Left cardiac atrium (tissue), 4 donors: Measurements from ENCODE around the gene EPS8L3. TPM values are rescaled to one million over a fixed set of nuclear protein-coding genes. Genes with fewer than 3 reads are reported as not detected.
"Not testable (repeated sequence)": the region's sequence is repeated elsewhere in the genome, so short reads cannot be mapped to it uniquely, and the experiment has no call there.

Source experiments
- ATAC-seq, 2 donors: fragments of 200-7000 bp; cut with Tn5 transposase; one replicate each; pipeline ENCODE4 v1.9.1; 2020; ENCODE audit warnings: mild to moderate bottlenecking in 2 of 2, moderate library complexity in 2 of 2
- DNase-seq: peaks from one replicate; pipeline ENCODE4 v3.0.0-alpha.2; 2020
- intact Hi-C, 2 donors: fragments of 100-400 bp; cut with DNase I; formaldehyde crosslinking; loops; one replicate each; pipeline versions ENCODE4 v1.14.1 to v1.15.1; 2022 to 2023
- total RNA-seq, 2 donors: library from RNA; stranded (reverse); fragmentation: NEBNext Ultra II Directional; extraction: Animal tissue kit (Norgen Biotek cat#: 25700); gene quantifications; one replicate each; pipeline ENCODE4 v1.2.1, GENCODE V29; 2021
- donor health status: DM: no; HTN: yes; CAD: no.
- donor health status: DM: no; HTN: yes; CAD: no; lungs with severe emphysema.
- donor health status: DM: yes; HTN: yes; CAD: no.
- donor health status: Dilated cardiomyopathy.

The EPS8L3 gene
- total RNA-seq, 2 donors from 2014 or later: not detected

DNA sequence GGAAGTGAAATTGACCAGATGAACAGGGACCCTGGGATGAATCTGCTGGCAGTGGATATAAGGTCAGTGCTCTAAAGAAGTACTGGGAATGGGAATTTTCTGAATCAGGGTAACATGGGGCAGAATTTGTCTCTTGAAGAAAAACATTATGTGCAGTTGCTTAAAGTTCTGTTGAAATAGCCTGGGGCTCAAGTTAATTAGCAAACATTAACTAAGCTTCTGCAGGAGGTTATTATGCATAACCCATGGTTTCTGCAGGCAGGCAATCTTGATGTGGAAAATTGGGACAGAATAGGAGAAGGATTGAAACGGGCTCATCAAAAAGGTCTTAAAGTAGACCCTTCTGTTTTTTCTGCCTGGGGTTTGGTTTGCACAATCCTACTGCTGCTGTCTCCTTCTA lies 37.7 kb downstream of the EPS8L3 start:
- intact Hi-C loops: no loop called here

GRCh38 chr1:109725510-109725909 lies 38.2 kb downstream of the EPS8L3 start:
- no peak for ATAC-seq
- intact Hi-C loops: no loop called here
- DNase-seq: no peak

More for the DNA sequence above, 37.7 kb downstream of the EPS8L3 start:
- ATAC-seq: no peak
- no peak for DNase-seq

- intact Hi-C loops: loop anchor here in 1 of 2 donors (5.0 kb wide), 1 partner anchor 58 kb away; the partner anchor contains the start of gene GSTM2
- no peak for ATAC-seq
Observed at GRCh38 chr1:109724933-109725332, 38.8 kb downstream of the EPS8L3 start.

DNA sequence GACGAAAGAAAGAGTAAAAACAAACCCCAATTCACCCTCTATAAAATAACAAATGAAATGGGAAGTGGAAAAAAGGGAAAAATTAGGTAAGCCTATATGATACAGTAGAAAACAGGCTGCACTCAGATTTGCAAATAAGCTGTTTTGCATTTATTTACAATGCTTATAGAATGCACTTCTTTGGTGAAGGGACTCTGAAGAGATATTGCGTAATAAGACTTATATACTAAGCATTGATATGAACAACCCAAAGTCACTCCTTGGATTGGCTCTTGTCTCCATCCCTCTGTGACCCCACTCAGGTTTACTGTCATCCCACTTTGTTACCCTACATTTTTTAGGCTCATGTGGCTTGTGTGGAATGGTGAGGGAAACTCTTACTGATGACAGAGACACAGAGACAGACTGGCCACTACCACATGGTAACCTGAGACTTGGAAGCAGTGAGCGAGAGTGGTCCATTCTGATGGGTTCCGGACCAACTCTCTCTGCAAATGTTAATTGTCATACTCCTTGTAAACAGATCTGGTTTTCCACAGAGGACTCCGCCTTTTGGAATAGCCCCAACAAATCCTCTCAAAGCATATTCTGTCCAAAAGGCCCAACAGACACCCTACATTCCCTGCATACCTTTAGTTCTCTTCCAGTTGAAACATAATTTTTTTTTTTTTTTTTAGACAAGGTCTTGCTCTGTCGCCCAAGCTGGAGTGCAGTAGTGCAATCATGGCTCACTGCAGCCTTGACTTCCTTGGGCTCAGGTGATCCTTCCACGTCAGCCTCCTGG lies 40.6 kb downstream of the EPS8L3 start:
- intact Hi-C loops: loop anchor here in 1 of 2 donors (5.0 kb wide), 1 partner anchor 56 kb away; the partner anchor contains the start of gene GSTM2

More at GRCh38 chr1:109724933-109725332, 38.8 kb downstream of the EPS8L3 start:
- no peak for DNase-seq

DNA sequence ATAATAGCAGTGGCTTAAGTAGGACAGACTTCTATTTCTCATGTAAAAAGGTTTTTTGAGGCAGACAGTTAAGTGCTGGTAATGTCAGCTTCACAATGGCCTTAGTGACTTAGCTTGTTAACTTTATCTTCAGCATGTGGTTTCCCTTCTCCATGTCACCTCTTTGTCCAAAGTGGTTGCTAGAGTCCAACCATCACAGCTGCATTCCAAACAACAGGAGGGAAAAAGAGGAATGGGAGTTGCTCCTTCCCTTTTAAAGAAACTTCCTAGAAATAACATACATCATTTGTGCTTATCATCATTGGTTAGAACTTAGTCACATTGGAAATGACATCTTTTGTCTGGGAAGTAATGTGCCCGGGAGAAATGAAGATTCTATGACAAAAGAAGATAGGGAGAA lies 41.8 kb downstream of the EPS8L3 start:
- intact Hi-C loops: loop anchor here in 1 of 2 donors (5.0 kb wide), 1 partner anchor 55 kb away; the partner anchor contains the start of gene GSTM2
- no peak for DNase-seq
- ATAC-seq: no peak

More for the DNA sequence above, 40.6 kb downstream of the EPS8L3 start:
- no peak for ATAC-seq
- no peak for DNase-seq

DNA sequence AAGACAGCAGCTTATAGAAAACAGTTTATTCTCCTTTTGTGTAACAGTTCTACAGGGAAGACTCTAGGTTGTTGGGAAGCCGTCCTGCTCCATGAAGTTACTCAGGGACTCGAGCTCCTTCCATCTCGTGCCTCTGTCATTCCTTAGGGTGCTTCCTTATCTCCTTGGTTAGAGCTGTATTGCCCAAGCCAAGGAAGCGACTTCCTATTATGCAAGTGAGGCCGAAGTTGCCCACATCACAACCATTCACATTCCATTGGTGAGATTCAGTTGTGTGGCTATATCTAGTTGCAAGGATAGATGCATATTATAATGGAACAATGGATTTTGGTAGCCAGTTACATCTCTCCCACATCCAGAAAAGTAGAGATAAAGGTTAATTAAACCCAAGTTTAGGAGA lies 42.7 kb downstream of the EPS8L3 start:
- intact Hi-C loops: loop anchor here in 1 of 2 donors (5.0 kb wide), 1 partner anchor 54 kb away; the partner anchor contains the start of gene GSTM2
- no peak for ATAC-seq
- DNase-seq: no peak

GRCh38 chr1:109719337-109719837 lies 44.3 kb downstream of the EPS8L3 start:
- ATAC-seq (no peak), DNase-seq (no peak)
- intact Hi-C loops: no loop called here

DNA sequence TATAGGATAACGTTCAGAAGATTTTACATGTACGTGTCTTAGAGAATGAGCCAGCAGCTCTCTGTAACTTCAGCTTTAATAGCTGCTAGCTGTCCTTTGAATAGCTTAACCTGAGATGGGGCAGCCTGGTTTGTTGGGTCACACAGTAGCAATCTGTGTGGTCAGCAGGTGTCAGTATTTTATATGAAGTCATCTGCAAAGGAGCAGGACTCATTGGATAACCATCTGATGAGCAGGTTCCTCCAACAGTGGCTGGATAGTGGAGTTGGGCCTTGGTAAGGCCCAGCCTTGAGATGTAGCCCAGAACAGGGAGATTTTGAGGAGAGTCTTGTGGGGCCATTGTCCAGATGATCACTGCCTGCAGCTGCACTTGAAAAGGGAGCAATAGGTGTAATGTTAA lies 45.2 kb downstream of the EPS8L3 start:
- ATAC-seq (peak in 1 of 2 donors; percentile 32), DNase-seq (no peak)
- intact Hi-C loops: no loop called here

GRCh38 chr1:109717729-109718128 lies 46.0 kb downstream of the EPS8L3 start:
- intact Hi-C loops: no loop called here
- ATAC-seq (no peak), DNase-seq (no peak)

DNA sequence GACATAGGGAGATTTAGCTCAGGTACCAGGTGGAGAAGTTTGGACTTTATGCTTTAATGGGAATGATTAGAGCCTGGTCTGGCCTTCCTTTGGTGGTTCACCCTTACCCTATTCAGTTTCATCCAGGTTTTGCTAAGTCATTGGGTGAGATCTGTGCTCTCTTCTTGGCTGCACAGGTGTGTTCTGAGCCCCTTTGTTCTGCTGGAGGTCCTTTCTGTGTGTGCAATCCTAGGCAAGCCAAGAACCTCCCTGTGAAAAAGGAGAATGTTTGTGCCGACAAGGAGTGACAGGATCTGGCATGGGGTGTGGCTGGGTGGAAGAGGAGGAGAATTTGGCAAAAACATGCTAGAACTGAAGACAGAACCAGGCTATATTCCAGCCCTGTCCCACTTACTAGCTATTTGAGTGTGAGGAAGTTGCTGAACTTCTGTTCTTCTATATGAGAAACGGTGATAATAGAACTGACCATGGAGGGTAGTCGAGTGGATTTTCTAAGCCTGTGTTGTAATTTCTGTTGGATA lies 47.1 kb downstream of the EPS8L3 start:
- ATAC-seq: peak; percentile 21 to 40
- DNase-seq: no peak
- intact Hi-C loops: no loop called here

DNA sequence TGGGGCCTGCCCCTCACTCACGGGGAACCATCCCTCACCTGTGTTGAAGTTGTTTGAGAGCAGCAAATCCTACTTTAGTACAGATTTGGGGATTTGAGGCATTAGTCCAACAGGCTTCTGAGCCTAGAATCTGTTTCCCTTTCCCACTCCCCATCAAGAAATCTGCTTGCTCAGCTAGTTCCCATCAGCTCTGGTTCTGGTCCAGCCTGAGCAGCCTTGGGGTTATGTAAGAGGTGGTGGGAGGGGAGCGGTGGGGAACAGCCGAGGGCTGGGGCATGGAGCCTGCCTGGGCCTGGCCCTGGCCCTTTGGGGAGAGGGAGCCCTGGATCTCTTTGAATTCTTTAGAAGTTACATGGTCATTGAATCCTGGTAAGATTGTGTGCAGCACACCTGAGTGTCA lies 47.6 kb downstream of the EPS8L3 start:
- DNase-seq (no peak), ATAC-seq (peak in 1 of 2 donors; percentile 60)
- intact Hi-C loops: no loop called here

DNA sequence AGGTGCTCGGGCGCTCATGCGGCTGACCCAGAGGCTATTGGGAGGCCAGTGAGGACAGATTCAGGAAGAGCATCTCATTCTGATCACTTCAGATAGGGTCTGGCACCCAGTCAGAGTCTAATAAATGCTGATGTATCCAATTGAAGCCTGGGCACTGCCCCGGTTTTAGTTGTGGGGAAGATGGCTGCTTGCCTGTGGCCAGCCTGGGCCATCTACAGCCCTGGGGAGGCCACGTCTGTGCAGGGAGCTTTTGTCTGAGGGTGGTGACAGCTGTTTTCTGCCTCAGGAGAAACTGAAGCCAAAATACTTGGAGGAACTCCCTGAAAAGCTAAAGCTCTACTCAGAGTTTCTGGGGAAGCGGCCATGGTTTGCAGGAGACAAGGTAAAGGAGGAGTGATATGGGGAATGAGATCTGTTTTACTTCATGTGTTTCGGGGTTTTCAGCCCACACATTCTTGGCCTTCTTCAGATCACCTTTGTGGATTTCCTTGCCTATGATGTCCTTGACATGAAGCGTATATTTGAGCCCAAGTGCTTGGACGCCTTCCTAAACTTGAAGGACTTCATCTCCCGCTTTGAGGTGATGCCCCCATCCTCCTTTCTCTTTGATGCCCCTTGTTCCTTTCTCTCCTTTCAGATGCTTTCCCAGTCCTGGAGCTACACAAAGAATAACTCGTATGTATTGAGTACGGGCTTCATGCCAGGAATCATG lies 48.9 kb downstream of the EPS8L3 start:
- ATAC-seq (no peak), DNase-seq (no peak)
- intact Hi-C loops: no loop called here

GRCh38 chr1:109713636-109714035 lies 50.1 kb downstream of the EPS8L3 start:
- intact Hi-C loops: no loop called here
- ATAC-seq (no peak), DNase-seq (no peak)

GRCh38 chr1:109712321-109712864 lies 51.3 kb downstream of the EPS8L3 start:
- intact Hi-C loops: no loop called here
- peak in 1 of 2 donors; percentile 25 for ATAC-seq
- no peak for DNase-seq

- intact Hi-C loops: not testable (repeated sequence)
- peak; percentile 36 for DNase-seq
- peak; percentile 71 to 80 for ATAC-seq
Observed at GRCh38 chr1:109711593-109712320, 52.0 kb downstream of the EPS8L3 start, which contains the start of gene GSTM5. Gene GSTM5 (plus strand): TSS chr1:109712251. CDS start chr1:109712313, 62 bp downstream.

- intact Hi-C loops, ATAC-seq, DNase-seq: not testable (repeated sequence)
Observed at GRCh38 chr1:109709822-109710221, 53.9 kb downstream of the EPS8L3 start.

GRCh38 chr1:109708949-109709348 lies 54.8 kb downstream of the EPS8L3 start:
- intact Hi-C loops, ATAC-seq: not testable (repeated sequence)

GRCh38 chr1:109705411-109705810 lies 58.3 kb downstream of the EPS8L3 start:
- DNase-seq: no peak
- ATAC-seq: no peak
- intact Hi-C loops: no loop called here

More at GRCh38 chr1:109708949-109709348, 54.8 kb downstream of the EPS8L3 start:
- not testable (repeated sequence) for DNase-seq
